Activated CD8-positive, alpha-beta memory T cell treated with anti-CD3 and anti-CD28 coated beads, Interleukin-2, amount 50 U/mL, for 48 hours (primary cell): ENCODE measurements around the gene CALML5.

Source experiments
- DNase-seq: peaks from one replicate; pipeline ENCODE4 v3.0.0-alpha.2; 2020

Gene CALML5, protein sequence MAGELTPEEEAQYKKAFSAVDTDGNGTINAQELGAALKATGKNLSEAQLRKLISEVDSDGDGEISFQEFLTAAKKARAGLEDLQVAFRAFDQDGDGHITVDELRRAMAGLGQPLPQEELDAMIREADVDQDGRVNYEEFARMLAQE

DNA sequence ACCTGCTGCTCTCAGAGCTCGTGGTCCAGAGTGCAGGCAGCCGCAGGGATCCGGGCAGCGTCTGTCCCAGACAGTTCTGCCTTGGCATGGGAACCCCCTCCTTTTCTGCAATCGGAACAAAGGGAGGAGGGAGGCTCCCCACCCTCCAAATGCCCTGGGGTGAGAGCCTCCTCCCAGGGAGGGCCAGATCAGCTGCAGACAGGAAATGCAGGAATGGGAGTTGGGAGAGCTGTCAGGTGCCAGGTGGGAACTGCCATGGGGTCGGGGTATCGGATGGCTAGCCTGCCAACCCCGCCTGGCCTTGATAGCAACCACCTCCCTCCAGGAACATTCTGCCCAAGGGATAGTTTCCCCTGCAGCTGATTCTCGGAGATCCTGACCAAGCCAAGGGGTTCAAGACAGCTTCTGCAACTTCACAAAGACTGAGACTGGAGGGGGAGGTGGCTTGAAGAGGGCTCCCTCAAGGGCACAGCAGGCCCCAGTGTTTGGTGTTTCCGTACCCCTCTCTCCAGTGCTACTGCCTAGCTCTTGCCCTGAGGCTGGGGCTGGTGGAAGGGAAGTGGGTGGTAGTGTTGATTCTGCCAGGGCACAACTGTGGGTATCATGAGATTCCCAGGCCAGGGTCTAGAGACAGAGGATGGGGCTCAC is at the start of gene CALML5:
Gene CALML5, minus strand, starts transcription at position 78 of the 648 bp plus-strand sequence. CDS start 132 bp downstream, outside the sequence.
- no peak for DNase-seq

DNA sequence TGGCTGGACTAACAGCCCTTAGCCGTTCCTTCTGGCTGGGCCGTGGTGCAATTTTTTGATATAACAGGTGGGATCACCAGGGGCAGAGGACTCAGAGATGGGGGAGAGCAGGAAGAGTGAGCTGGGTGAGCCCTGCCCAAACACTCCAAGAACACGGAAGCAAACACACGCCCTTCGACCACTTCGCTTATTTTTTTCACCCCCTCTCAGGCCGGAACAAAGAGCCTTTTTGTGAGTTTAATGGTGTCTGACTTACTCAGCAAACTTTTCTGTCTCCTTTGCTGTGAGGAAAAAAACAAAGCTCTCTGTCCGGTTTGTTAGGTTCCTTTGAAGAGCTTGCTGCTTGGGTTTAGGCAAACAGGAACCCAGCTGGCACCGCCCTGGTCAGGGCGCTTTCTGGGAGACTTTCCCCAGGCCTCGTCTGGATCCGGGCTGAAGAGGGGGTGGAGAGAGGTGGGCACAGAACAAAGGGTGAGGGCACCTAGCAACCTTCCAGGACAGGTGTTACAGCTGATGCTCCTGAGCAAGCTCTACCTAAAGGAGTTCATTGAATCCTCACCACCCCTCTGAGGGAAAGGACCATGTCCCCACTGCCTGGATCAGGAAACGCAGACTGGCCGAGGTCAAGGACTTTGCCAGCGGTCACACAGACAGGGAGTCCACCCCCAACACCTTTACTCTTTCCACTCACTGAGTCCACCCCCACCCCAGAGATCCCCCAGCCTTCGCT is 48.7 kb upstream of the CALML5 start:
- no peak for DNase-seq

- no peak for DNase-seq
Observed at GRCh38 chr10:5547681-5547930, 48.2 kb upstream of the CALML5 start.

GRCh38 chr10:5546891-5547680 is 47.7 kb upstream of the CALML5 start:
- DNase-seq, result peak; percentile 43

GRCh38 chr10:5545778-5546710 is 46.7 kb upstream of the CALML5 start:
- DNase-seq, result peak; percentile 38

DNA sequence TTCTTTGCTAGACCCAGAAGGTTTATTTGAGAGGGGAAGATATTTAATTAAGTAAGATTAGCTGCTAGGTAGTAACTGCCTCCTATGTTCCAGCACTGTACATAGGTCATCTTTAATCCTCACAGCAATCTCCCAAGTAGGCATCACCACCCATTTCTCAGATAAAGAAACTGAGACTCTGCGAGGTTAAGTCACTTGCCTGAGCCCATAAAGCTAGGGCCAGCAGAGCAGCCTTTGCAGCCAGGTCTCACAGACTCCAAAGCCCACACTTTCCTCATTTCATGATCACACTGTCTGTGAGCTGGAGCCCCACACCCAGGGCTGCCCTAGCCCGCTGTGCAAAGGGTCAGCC is 46.0 kb upstream of the CALML5 start:
- no peak for DNase-seq

- DNase-seq, result peak; percentile 15
Observed at GRCh38 chr10:5545011-5545410, 45.6 kb upstream of the CALML5 start.

DNA sequence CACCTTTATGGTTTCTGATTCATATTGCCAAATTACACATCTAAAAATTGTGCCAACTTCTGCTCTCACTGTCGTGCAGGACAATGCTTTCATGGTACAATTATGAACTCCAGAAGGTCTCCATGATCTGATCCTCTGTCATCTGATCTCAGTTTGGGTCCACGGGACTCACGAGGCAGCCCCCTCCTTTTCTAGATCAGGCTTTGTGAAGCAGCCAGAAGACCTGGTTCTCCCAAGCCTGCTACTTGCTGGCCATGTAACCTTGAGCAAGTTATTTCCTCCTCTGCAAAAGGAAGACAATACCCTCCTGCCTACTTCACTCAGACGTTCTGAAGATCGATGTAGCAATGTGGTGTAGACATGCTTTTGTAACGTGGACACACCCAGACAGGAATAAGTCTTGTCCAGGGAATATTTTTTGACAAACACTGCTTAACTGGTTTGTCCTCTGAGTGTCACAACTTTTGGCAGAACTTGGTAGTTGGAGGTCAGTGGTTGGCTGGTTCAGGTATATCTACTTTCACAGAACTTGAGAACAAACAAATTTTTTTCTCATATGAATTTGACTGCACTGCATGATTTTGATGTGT is 44.9 kb upstream of the CALML5 start:
- no peak for DNase-seq

DNA sequence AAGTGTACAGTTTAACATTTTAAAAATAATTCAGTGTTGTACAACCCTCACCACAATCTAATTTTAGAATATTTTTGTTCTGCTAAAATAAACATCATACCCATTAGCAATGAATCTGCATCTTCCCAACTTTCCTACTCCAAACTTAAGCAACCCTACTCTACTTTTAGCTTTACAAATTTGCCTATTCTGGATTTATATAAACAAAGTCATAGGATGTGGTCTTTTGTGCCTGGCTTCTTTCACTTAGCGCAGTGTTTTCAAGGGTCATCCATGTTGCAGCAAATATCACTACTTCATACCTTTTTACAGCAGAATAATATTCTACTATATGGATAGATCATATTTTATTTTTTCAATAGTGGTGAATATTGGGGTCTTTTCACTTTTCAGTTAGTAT is 44.3 kb upstream of the CALML5 start:
- no peak for DNase-seq

DNA sequence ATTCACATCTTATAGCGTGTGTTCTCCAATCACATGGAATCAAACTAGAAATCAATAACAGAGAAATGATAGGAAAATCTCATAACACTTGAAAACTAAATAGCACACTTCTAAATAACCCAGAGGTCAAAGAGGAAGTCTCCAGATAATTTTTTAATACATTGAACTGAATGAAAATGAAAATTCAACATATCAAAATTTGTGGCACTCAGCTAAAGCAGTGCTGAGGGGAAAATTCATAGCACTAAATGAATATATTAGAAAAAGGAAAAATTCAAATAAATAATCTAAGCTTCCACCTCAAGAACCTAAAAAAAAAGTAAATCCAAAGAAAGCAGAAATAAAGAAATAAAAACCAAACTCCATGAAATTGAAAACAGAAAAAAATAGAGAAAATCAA is 42.7 kb upstream of the CALML5 start:
- DNase-seq, result no peak

- no peak for DNase-seq
Observed at GRCh38 chr10:5540891-5541290, 41.5 kb upstream of the CALML5 start.

DNA sequence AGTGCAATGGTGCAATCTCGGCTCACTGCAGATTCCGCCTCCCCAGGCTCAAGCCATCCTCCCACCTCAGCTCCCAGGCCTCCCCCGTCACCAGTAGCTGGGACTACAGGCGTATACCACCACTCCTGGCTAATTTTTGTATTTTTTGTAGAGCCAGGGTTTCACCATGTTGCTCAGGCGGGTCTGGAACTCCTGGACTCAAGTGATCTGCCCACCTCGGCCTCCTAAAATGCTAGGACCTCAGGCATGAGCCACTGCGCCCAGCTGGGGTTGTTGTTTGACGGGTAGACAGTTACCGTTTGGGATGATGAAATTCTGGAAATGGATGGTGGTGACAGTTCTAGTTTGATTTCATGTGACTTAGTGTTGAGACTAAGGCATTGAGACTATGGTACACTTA is 40.7 kb upstream of the CALML5 start:
- peak; percentile 25 for DNase-seq

GRCh38 chr10:5538892-5539651 is 39.7 kb upstream of the CALML5 start:
- peak; percentile 43 for DNase-seq

GRCh38 chr10:5538446-5538845 is 39.1 kb upstream of the CALML5 start:
- DNase-seq, result no peak

GRCh38 chr10:5537684-5538083 is 38.3 kb upstream of the CALML5 start:
- peak; percentile 13 for DNase-seq

DNA sequence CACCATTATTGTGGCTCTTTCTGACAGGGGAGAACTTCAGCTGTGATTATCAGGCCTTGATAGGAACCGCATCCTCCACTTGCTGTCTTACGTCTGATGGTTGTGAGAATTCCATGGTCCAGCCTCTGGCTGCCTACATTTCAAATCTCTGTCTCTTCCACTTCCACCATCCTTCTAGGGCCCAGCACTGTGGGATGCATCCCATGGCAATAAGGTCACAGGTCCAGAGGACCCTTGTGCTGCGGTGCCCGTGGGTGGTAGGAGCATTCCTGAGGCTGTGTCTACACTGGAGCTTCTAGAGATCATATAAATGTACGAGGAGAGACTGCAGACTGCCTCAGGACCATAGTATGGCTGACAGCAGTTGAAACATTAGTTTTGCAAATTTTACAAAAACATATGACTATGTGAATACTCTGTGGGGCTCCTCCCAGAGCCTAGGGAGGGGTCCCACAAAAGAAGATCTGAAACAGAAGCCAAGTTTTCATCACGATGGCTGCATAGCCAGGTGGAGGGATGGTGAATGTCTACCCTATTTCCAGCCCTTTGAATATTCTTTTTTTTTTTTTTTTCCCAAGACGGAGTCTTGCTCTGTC is 37.2 kb upstream of the CALML5 start:
- no peak for DNase-seq

GRCh38 chr10:5534880-5535856 is 35.8 kb upstream of the CALML5 start:
- peak; percentile 10 for DNase-seq

DNA sequence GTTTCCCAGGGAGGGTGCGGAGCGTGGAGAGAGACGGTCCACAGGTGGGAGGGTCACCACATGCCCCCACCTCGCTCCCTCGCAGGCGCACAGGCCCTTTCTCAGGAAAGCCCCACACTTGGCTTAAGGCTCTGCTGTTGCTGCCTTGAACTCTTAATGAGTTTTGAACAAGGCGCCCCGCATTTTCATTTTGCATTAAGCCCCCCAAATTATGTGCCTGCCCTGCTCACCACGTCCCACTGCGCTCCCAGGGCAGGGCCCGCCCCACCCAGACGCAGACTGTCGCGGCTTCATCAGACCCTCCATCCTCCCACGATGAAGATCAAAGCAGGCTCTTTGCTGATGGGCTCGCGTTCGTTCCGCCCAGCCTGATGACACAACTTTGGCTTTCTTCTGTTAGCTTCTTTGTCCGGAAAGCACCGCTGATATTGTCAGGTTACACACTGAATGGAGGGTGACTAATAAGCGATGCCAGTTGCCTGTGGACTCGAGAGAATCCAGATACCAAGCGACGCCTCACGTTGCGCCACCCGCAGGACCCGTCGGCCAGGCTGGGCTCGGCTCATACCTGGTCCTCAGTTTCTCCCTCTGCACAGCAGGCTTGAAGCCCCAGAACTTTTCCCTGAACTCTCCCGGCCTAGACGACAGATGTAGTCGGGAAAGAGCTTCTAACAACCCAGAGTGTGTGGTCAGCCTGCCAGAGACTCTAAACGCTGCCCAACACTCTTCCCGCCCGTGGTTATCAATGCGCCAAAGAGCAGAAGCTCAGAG is 34.9 kb upstream of the CALML5 start:
- DNase-seq, result peak; percentile 34
